Epithelial cell of esophagus (primary cell): ENCODE measurements around the gene NAALADL2.

Source experiments
- DNase-seq: peaks from one replicate; pipeline ENCODE4 v3.0.0; 2010; ENCODE audit warnings: low read depth
- H3K4me3 ChIP-seq: 2 replicates; pipeline ENCODE4 v1.5.1; 2011; ENCODE audit warnings: mild to moderate bottlenecking, low read length, control low read depth
- CTCF ChIP-seq: IDR thresholded peaks from 2 replicates; pipeline ENCODE4 v1.5.1; 2011; ENCODE audit warnings: low read depth, mild to moderate bottlenecking, low read length, control low read depth, inconsistent platforms; ENCODE audit not compliant: insufficient read depth; ENCODE audit errors: missing control alignments

Gene NAALADL2

GRCh38 chr3:174883881-174884675 is 24.9 kb downstream of the NAALADL2 start:
- no peak overlapping the region for H3K4me3 ChIP-seq
- TF ChIP-seq CTCF: no peak
- no peak for DNase-seq

- no peak overlapping the region for H3K4me3 ChIP-seq
- no peak for DNase-seq
- no peak for TF ChIP-seq CTCF
These were observed 25.8 kb downstream of the NAALADL2 start for GRCh38 chr3:174884776-174885568.

- TF ChIP-seq CTCF: no peak
- H3K4me3 ChIP-seq: no peak overlapping the region
- DNase-seq: peak; percentile 27
These were observed 32.5 kb downstream of the NAALADL2 start for GRCh38 chr3:174891524-174892203.

- DNase-seq: peak; percentile 41
- no peak for TF ChIP-seq CTCF
- no peak overlapping the region for H3K4me3 ChIP-seq
These were observed 47.9 kb downstream of the NAALADL2 start for GRCh38 chr3:174907027-174907426.

- DNase-seq: no peak
- H3K4me3 ChIP-seq: no peak overlapping the region
- no peak for TF ChIP-seq CTCF
These were observed 48.7 kb downstream of the NAALADL2 start for GRCh38 chr3:174907628-174908407.
